GM13977 (cell line): ENCODE measurements around the gene FRG2C.
"Not testable (repeated sequence)": the region's sequence is repeated elsewhere in the genome, so short reads cannot be mapped to it uniquely, and the experiment has no call there.

ENCODE experiments used
- DNase-seq: peaks from one replicate; pipeline ENCODE4 v3.0.0; 2012; ENCODE audit warnings: low spot score
- in situ Hi-C: fragments of 300-500 bp; cut with MboI; formaldehyde crosslinking; loops from one replicate; pipeline ENCODE4 v1.12.0; 2022; ENCODE audit warnings: low sequenced_read_pairs, low pct_unique_long_range_greater_than_20kb, mixed read lengths, inconsistent platforms; ENCODE audit not compliant: unreplicated experiment
- TF ChIP-seq, protein P1 (sequence below): IDR thresholded peaks from 2 replicates; pipeline ENCODE4 v1.5.1; 2012; ENCODE audit warnings: mild to moderate bottlenecking, control low read depth; ENCODE audit not compliant: insufficient read depth; ENCODE audit errors: extremely low read depth, missing control alignments

Gene FRG2C

GRCh38 chr3:75650191-75650590, 13.9 kb upstream of the FRG2C start:
- in situ Hi-C loops, result no loop called here
- DNase-seq, result no peak
- TF ChIP-seq, protein P1, sequence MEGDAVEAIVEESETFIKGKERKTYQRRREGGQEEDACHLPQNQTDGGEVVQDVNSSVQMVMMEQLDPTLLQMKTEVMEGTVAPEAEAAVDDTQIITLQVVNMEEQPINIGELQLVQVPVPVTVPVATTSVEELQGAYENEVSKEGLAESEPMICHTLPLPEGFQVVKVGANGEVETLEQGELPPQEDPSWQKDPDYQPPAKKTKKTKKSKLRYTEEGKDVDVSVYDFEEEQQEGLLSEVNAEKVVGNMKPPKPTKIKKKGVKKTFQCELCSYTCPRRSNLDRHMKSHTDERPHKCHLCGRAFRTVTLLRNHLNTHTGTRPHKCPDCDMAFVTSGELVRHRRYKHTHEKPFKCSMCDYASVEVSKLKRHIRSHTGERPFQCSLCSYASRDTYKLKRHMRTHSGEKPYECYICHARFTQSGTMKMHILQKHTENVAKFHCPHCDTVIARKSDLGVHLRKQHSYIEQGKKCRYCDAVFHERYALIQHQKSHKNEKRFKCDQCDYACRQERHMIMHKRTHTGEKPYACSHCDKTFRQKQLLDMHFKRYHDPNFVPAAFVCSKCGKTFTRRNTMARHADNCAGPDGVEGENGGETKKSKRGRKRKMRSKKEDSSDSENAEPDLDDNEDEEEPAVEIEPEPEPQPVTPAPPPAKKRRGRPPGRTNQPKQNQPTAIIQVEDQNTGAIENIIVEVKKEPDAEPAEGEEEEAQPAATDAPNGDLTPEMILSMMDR, result no peak

DNA sequence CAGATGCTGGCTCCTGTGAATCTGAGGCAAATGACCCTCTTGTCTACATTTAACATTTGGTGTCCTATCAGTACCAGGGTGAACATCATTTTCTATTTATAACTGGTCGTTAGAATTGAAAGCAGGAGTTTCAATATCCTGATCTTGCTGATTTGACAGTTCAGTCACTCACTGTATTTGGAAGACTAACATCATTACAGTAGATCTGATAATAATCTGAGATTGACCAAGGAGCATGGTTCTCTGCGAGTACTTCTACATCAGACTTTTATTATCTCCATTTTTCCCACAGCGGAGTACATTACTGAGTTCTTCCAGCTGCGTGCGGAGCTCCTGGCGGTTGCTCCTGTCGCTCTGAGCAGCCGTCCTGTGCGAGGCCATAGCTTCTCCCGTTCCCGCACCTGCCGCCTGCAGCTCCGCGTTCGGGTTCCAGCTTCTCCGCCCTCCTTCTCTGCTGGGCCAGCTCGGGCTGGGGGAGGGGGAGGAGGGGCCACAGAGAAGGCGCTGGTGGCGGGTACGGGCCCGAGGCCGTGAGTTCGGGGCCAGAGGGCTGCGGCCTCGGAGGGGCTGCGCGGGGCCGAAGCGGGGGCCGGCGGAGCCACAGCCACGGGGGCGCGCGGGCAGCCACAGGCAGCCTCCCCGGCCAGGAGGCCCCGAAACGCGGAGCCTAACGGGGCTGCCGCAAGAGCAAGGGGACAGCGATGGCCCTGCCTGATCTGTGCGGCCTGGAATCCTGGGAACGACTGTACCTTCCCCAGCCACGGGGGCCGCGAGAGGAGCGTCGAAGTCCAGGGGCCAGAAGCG, 8.8 kb upstream of the FRG2C start:
- in situ Hi-C loops, DNase-seq: not testable (repeated sequence)

GRCh38 chr3:75655956-75656355, 8.2 kb upstream of the FRG2C start:
- DNase-seq, in situ Hi-C loops: not testable (repeated sequence)

DNA sequence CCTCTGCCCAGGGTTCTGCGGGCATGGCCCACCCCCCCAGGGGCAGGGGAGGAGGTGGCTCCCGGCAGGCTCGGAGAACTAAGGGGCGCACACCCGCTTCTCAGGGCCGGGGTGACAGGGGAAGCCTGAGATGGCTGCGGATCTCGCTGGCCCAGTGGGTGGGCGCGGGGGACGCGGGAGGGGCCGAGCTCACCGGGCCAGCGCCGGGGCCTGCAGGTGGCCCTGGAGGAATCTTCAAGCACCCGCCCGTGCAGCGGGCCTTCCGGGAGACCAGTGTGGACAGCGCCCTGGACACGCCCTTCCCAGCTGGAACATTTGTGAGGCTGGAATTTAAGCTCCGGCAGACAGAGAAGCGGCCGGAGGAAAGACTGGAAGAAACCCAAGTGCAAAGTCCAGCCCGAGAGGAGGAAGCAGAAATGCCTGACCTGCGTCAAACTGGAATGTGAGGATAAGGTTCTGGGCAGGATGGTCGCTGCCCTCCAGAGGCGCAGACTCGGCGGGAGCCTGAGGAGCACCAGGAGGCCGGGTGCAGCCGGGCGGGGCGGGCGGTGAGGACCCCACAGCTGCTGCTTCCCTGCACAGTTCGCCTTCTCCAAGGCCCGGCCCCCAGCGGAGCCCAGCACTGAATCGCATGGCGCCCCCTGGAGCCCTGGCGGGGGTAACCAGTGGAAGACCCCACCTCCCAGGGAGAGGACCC, 5.6 kb upstream of the FRG2C start:
- in situ Hi-C loops, result not testable (repeated sequence)

GRCh38 chr3:75659108-75659433, 5.1 kb upstream of the FRG2C start:
- DNase-seq, in situ Hi-C loops: not testable (repeated sequence)

More for the DNA sequence above, 5.6 kb upstream of the FRG2C start:
- DNase-seq, result not testable (repeated sequence)

- in situ Hi-C loops, DNase-seq: not testable (repeated sequence)
Observed at GRCh38 chr3:75665626-75666025, 1.5 kb downstream of the FRG2C start.

DNA sequence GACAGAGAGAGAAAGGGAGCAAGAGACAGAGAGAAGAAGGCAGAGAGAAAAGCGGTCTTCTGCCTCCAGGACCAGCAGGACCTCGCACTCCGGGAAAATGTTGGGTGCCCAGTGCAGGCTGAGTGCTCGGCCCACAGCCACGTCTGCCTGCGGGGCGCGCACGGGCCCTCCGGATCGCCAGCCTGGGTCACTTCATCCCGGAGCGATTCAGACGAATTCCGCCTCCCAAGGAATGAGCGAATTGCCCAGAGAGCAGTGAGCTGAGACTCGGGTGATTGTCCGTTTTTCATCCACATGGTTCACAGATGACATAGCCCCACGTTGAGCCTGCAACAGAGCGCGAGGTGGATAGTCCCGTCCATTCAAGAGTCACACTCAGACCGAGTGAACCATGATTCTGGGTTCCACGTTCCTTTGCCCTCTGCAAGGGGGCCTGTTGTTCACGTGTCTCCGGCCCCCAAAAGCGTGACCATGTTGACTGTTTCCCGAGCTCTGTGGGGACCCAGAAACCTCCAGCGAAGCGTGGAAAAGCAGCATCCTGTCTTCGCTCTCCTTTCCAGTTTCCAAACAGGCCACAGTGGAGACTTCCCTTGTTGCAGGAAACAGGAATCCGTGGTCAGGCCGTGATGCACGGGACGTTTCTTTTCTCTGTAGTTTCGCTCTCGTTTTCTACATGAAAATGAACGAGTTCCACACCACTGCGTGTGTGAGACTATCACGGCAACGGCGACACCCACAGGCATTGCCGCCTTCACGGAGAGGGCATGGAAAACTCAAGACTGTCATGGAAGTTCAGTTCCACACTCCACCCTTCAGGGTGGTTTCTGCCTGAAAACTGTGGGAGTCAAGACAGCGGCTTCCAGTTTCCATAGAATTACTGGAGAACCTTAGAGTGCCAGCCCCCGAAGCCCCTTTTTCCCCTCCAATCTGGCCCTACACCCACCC, 3.9 kb downstream of the FRG2C start:
- DNase-seq, in situ Hi-C loops: not testable (repeated sequence)

GRCh38 chr3:75668759-75669347, 4.7 kb downstream of the FRG2C start:
- DNase-seq, in situ Hi-C loops: not testable (repeated sequence)

GRCh38 chr3:75669348-75670297, 5.5 kb downstream of the FRG2C start:
- in situ Hi-C loops, DNase-seq: not testable (repeated sequence)

GRCh38 chr3:75670298-75671286, 6.5 kb downstream of the FRG2C start:
- DNase-seq, in situ Hi-C loops: not testable (repeated sequence)

- in situ Hi-C loops, DNase-seq: not testable (repeated sequence)
Observed at GRCh38 chr3:75671287-75672139, 7.4 kb downstream of the FRG2C start.

GRCh38 chr3:75672140-75672775, 8.1 kb downstream of the FRG2C start:
- DNase-seq, in situ Hi-C loops: not testable (repeated sequence)

GRCh38 chr3:75683965-75684364, 19.8 kb downstream of the FRG2C start:
- DNase-seq, in situ Hi-C loops: not testable (repeated sequence)
